Neural cell (in vitro differentiated cells): ENCODE results near the gene GRHL1. TPM values are rescaled to one million over a fixed set of nuclear protein-coding genes. Genes with fewer than 3 reads are reported as not detected.

Experiments
- polyA plus RNA-seq: library from polyadenylated mRNA; depleted of rRNA; stranded (reverse); fragments of >200 nt; gene quantifications from 2 replicates; pipeline ENCODE4 v1.2.3, GENCODE V29; 2014

GRHL1 gene
- polyA plus RNA-seq, 1 donor from 2014 or later = 26.3 TPM

Other genes starting within 250 kb of the GRHL1 start
- gene TAF1B, start 108.2 kb upstream of the GRHL1 start, polyA plus RNA-seq = 8.7 and 11.2 TPM in 2 replicates
- gene KLF11, start 91.9 kb downstream of the GRHL1 start, polyA plus RNA-seq = 5.7 and 7.0 TPM in 2 replicates
- not detected in 2 replicates for gene CYS1, start 128.7 kb downstream of the GRHL1 start, polyA plus RNA-seq
- gene RRM2, start 171.0 kb downstream of the GRHL1 start, polyA plus RNA-seq = 0.57 and 4.2 TPM in 2 replicates